ENCODE data around the gene SNAI1.
"Not testable (repeated sequence)": the region's sequence is repeated elsewhere in the genome, so short reads cannot be mapped to it uniquely, and the experiment has no call there.

Gene SNAI1

GRCh38 chr20:49987015-49987867 is 4.5 kb downstream of the SNAI1 start:
- no peak for DNase-seq (ENCODE audit: low spot score)

- no peak for DNase-seq (ENCODE audit: low spot score)
Measured at GRCh38 chr20:49987868-49988690, 5.3 kb downstream of the SNAI1 start.

GRCh38 chr20:49989234-49990065 is 6.7 kb downstream of the SNAI1 start:
- DNase-seq (ENCODE audit: low spot score) = no peak

GRCh38 chr20:49990271-49990720 is 7.5 kb downstream of the SNAI1 start:
- no peak for DNase-seq (ENCODE audit: low spot score)

GRCh38 chr20:49993301-49993751 is 10.5 kb downstream of the SNAI1 start:
- no peak for DNase-seq (ENCODE audit: low spot score)

- DNase-seq (ENCODE audit: low spot score) = no peak
Measured at GRCh38 chr20:49995586-49995985, 12.8 kb downstream of the SNAI1 start.

GRCh38 chr20:49998478-49999188 is 15.9 kb downstream of the SNAI1 start:
- not testable (repeated sequence) for DNase-seq (ENCODE audit: low spot score)

- DNase-seq (ENCODE audit: low spot score) = no peak
Measured at GRCh38 chr20:49999329-49999728, 16.5 kb downstream of the SNAI1 start.

- DNase-seq (ENCODE audit: low spot score) = not testable (repeated sequence)
Measured at GRCh38 chr20:50000548-50001222, 17.9 kb downstream of the SNAI1 start.

GRCh38 chr20:50001784-50002311 is 19.1 kb downstream of the SNAI1 start:
- DNase-seq (ENCODE audit: low spot score) = no peak

GRCh38 chr20:50003253-50003656 is 20.5 kb downstream of the SNAI1 start:
- no peak for DNase-seq (ENCODE audit: low spot score)

GRCh38 chr20:50004229-50004628 is 21.4 kb downstream of the SNAI1 start:
- no peak for DNase-seq (ENCODE audit: low spot score)

GRCh38 chr20:50005471-50005981 is 22.7 kb downstream of the SNAI1 start:
- no peak for DNase-seq (ENCODE audit: low spot score)

GRCh38 chr20:50007369-50007768 is 24.6 kb downstream of the SNAI1 start:
- DNase-seq (ENCODE audit: low spot score) = no peak

GRCh38 chr20:50008007-50008406 is 25.2 kb downstream of the SNAI1 start:
- no peak for DNase-seq (ENCODE audit: low spot score)

GRCh38 chr20:50009521-50010454 is 27.0 kb downstream of the SNAI1 start:
- DNase-seq (ENCODE audit: low spot score) = no peak

GRCh38 chr20:50011597-50011996 is 28.8 kb downstream of the SNAI1 start:
- DNase-seq (ENCODE audit: low spot score) = not testable (repeated sequence)

- DNase-seq (ENCODE audit: low spot score) = no peak
Measured at GRCh38 chr20:50012282-50013263, 29.8 kb downstream of the SNAI1 start.

All from hematopoietic multipotent progenitor cell treated with erythropoietin and hydrocortisone succinate and interleukin-3 and kit ligand, for 15 days (in vitro differentiated cells).